Ishikawa (cell line): ENCODE measurements around the gene ZDBF2.

Source experiments
- CEBPB ChIP-seq: IDR thresholded peaks from 2 replicates; pipeline ENCODE4 v1.6.1; 2012
- CREB1 ChIP-seq: IDR thresholded peaks from 2 replicates; pipeline ENCODE4 v1.6.1; 2012; ENCODE audit warnings: low read depth
- EGR1 ChIP-seq: IDR thresholded peaks from 2 replicates; pipeline ENCODE4 v1.6.1; 2012
- EP300 ChIP-seq: IDR thresholded peaks from 2 replicates; pipeline ENCODE4 v1.6.1; 2012; ENCODE audit warnings: borderline replicate concordance
- FOXM1 ChIP-seq: IDR thresholded peaks from 2 replicates; pipeline ENCODE4 v1.6.1; 2012; ENCODE audit warnings: low read depth, borderline replicate concordance
- NFIC ChIP-seq: IDR thresholded peaks from 2 replicates; pipeline ENCODE4 v1.6.1; 2012
- RAD21 ChIP-seq: IDR thresholded peaks from 2 replicates; pipeline ENCODE4 v1.6.1; 2012; ENCODE audit warnings: low read depth
- TAF1 ChIP-seq: IDR thresholded peaks from 2 replicates; pipeline ENCODE4 v1.6.1; 2012; ENCODE audit warnings: low read depth, mild to moderate bottlenecking
- TCF12 ChIP-seq: IDR thresholded peaks from 2 replicates; pipeline ENCODE4 v1.6.1; 2012; ENCODE audit warnings: low read depth
- TEAD4 ChIP-seq: IDR thresholded peaks from 2 replicates; pipeline ENCODE4 v1.6.1; 2012
- YY1 ChIP-seq: IDR thresholded peaks from 2 replicates; pipeline ENCODE4 v1.6.1; 2012; ENCODE audit warnings: low read depth
- ZBTB7A ChIP-seq: IDR thresholded peaks from 2 replicates; pipeline ENCODE4 v1.6.1; 2012; ENCODE audit warnings: low read depth
- TF ChIP-seq, protein P1 (sequence below): IDR thresholded peaks from 2 replicates; pipeline ENCODE4 v1.6.1; 2012
- TF ChIP-seq, protein P2 (sequence below): IDR thresholded peaks from 2 replicates; pipeline ENCODE4 v1.6.1; 2012; ENCODE audit warnings: low read depth, mild to moderate bottlenecking
- TF ChIP-seq, protein P3 (sequence below): IDR thresholded peaks from 2 replicates; pipeline ENCODE4 v1.6.1; 2012

ZDBF2 gene

DNA sequence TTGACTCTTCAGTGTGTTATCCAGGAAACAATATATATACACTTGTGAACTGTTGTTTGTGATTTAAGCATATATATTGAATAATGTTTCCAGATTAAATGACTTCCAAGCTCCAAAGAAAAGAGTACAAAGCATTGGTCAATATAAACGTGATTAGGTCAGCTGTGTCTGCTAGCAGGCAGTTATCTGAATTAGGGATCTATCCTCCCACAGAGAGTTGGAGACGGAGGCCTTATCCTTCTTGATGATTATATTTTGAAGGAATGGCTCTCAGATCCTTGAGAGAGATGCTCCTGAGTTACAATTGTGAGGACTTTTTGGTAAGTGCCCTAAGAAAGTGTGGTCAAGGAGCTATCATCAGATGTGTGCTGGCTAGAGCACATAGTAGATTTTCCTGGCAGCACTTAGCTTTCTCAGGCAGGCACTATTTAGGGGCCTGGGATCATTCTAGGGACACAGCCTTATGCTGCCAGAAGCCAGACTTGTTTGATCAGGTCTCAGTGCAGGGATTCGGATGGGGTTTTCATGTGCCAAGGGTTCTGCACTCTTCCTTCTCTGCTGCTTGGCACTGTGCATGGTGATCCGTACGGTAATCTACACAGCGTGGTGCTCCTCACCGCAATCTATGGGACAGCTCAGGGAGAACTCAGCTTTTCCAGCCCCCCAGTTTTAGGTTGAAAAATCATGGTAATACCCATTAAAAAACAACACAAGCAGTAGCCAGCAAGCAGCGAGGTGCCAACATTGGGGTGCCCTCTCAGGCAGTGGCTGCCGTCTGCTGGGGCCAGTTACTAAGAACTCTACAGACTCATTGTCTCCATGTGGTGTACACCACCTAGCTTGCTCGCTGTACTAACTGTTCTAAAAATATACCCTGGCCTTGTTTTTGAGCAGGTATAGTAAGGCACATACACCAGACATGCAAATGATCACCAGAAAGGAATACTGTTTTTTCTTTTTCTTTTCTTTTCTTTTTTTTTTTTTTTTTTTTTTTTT lies 8.0 kb upstream of the ZDBF2 start:
- TF ChIP-seq YY1, result no peak
- no peak for TF ChIP-seq TAF1
- TF ChIP-seq TEAD4, result no peak
- no peak for TF ChIP-seq FOXM1
- TF ChIP-seq NFIC, result no peak

DNA sequence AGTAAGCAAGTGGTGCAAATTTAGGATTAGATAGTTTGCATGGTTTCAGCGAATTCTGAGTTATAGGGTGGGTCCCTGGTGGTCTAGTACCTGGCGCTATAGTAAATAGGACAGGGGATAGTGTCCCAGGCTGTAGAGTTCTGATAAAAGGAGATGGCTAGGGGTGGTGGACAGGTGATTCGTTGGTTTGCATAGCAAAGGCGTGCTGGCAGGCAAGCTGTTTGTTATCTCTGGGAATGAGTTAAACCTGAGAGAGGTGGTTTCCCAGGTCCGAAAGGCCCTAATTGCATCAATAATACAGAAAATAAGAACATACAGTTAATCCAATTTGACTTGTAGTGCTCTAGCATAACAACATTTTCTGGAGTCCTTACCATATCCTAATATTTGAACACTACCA lies 6.9 kb upstream of the ZDBF2 start:
- no peak for TF ChIP-seq FOXM1
- no peak for TF ChIP-seq ZBTB7A
- TF ChIP-seq RAD21, result no peak
- TF ChIP-seq, protein P1, sequence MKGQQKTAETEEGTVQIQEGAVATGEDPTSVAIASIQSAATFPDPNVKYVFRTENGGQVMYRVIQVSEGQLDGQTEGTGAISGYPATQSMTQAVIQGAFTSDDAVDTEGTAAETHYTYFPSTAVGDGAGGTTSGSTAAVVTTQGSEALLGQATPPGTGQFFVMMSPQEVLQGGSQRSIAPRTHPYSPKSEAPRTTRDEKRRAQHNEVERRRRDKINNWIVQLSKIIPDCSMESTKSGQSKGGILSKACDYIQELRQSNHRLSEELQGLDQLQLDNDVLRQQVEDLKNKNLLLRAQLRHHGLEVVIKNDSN, result no peak
- TF ChIP-seq TAF1, result no peak
- TF ChIP-seq NFIC, result no peak
- no peak for TF ChIP-seq EGR1
- TF ChIP-seq CREB1, result no peak
- TF ChIP-seq TEAD4, result no peak
- no peak for TF ChIP-seq TCF12
- no peak for TF ChIP-seq CEBPB
- TF ChIP-seq EP300, result no peak
- TF ChIP-seq, protein P2, sequence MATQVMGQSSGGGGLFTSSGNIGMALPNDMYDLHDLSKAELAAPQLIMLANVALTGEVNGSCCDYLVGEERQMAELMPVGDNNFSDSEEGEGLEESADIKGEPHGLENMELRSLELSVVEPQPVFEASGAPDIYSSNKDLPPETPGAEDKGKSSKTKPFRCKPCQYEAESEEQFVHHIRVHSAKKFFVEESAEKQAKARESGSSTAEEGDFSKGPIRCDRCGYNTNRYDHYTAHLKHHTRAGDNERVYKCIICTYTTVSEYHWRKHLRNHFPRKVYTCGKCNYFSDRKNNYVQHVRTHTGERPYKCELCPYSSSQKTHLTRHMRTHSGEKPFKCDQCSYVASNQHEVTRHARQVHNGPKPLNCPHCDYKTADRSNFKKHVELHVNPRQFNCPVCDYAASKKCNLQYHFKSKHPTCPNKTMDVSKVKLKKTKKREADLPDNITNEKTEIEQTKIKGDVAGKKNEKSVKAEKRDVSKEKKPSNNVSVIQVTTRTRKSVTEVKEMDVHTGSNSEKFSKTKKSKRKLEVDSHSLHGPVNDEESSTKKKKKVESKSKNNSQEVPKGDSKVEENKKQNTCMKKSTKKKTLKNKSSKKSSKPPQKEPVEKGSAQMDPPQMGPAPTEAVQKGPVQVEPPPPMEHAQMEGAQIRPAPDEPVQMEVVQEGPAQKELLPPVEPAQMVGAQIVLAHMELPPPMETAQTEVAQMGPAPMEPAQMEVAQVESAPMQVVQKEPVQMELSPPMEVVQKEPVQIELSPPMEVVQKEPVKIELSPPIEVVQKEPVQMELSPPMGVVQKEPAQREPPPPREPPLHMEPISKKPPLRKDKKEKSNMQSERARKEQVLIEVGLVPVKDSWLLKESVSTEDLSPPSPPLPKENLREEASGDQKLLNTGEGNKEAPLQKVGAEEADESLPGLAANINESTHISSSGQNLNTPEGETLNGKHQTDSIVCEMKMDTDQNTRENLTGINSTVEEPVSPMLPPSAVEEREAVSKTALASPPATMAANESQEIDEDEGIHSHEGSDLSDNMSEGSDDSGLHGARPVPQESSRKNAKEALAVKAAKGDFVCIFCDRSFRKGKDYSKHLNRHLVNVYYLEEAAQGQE, result no peak

DNA sequence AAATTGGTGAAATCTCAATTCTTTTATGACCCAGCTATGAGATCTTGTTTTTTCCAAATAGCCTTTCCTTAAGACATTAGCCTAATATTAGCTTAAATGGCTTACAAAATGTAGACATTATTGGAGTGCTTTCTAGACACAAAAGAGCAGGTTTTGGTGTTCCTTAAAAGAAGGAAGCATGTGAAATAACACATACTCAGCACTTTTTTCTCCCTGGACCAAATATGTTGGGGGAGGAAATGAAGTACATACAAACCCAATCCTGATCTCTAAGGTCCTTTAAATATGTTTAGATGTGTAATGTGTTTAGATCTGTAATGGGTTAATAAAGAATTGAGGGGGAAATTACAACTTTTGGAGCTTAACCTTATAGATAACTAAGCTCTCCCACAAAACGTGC lies 3.4 kb upstream of the ZDBF2 start:
- no peak for TF ChIP-seq CEBPB
- no peak for TF ChIP-seq TAF1
- TF ChIP-seq ZBTB7A, result no peak

DNA sequence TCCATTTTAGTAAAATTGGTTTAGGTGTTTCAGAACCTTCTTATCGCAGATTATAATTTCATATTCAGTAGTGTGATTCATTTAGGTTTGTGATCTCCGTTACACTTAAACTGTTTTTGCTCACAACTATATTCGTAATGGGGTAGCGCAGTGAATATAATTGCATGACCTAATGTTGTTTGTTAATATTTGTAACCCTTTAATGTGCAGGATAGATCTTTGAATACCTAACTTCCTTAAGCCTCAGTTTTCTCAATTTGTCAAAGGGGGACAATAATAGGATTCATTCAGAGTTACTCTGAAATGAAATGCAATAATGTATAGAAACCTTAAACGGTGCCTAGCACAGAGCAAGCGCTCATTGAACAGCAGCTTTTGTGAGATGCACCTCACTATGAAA lies 558 bp upstream of the ZDBF2 start:
- TF ChIP-seq EGR1, result no peak
- TF ChIP-seq TEAD4, result no peak
- TF ChIP-seq CREB1, result no peak
- TF ChIP-seq, protein P3, sequence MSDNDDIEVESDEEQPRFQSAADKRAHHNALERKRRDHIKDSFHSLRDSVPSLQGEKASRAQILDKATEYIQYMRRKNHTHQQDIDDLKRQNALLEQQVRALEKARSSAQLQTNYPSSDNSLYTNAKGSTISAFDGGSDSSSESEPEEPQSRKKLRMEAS, result no peak
- no peak for TF ChIP-seq NFIC
- no peak for TF ChIP-seq TAF1
- TF ChIP-seq, protein P2, result no peak
- no peak for TF ChIP-seq CEBPB
- TF ChIP-seq TCF12, result no peak
- TF ChIP-seq RAD21, result no peak
- TF ChIP-seq, protein P1, result no peak

DNA sequence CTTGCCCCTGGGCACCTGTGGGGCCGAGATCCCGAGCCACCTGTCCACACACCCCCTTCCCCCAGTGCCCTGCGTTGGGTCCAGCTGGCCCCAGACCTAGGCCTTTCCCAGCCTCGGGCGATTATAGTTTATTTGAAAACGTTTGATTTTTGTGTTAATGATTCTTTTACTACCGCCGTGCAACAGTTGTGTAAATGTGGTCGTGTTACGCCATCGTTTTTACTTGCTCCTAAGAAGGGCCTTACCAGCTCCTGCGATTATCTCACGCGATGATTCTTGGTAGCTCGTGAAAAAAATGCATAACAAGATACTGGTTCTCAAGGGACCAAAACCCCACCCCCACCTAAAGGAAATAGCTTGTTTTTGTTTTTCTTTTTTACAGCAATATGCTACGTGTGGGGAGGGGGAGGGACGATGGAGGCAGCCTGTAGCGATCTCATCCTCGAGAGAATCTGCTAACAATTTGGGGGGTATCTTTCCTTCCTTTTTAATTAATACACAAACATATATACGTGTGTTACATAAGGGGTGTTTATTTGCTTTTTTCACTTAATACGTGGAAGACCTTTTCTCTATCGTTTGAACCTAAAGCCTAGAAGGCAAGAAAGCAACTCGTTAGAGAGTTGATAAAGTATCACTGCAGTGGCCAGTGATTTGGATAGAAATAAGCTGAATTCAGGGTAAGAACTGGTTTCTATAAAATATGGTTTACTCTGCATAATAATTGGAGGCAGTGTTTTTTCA lies 1.0 kb downstream of the ZDBF2 start:
- TF ChIP-seq TAF1, result no peak
- TF ChIP-seq, protein P3, result no peak
- TF ChIP-seq, protein P1, result no peak
- no peak for TF ChIP-seq FOXM1
- TF ChIP-seq, protein P2, result no peak
- no peak for TF ChIP-seq NFIC
- TF ChIP-seq ZBTB7A, result no peak
- TF ChIP-seq EGR1, result no peak
- no peak for TF ChIP-seq EP300
